Liver (tissue), 9 donors: ENCODE results near the gene NEK8. TPM values are rescaled to one million over a fixed set of nuclear protein-coding genes. Genes with fewer than 3 reads are reported as not detected.

Source experiments
- DNase-seq: peaks from one replicate; pipeline ENCODE4 v3.0.0-alpha.2; 2017; ENCODE audit warnings: low spot score
- H3K27ac ChIP-seq, 2 donors: one replicate each; pipeline ENCODE4 v1.7.0; 2013; ENCODE audit warnings: inconsistent platforms in 2 of 2, low read length in 2 of 2, control low read depth in 1 of 2, low read depth in 1 of 2, mild to moderate bottlenecking in 1 of 2
- H3K27me3 ChIP-seq, 4 donors: one replicate each; pipeline versions ENCODE4 v1.6.1 to v1.7.0; 2013; ENCODE audit warnings: low read length in 3 of 4, inconsistent platforms in 1 of 4, mild to moderate bottlenecking in 1 of 4, moderate library complexity in 1 of 4; ENCODE audit not compliant: control insufficient read depth in 4 of 4, insufficient read depth in 4 of 4
- H3K36me3 ChIP-seq, 4 donors: one replicate each; pipeline versions ENCODE4 v1.6.1 to v1.7.0; 2013; ENCODE audit warnings: low read length in 3 of 4, mild to moderate bottlenecking in 3 of 4, low read depth in 1 of 4, moderate library complexity in 1 of 4; ENCODE audit not compliant: control insufficient read depth in 4 of 4, insufficient read depth in 3 of 4
- H3K4me1 ChIP-seq, 4 donors: one replicate each; pipeline versions ENCODE4 v1.6.1 to v1.7.0; 2013; ENCODE audit warnings: low read length in 3 of 4, mild to moderate bottlenecking in 3 of 4, moderate library complexity in 1 of 4; ENCODE audit not compliant: control insufficient read depth in 4 of 4, insufficient read depth in 4 of 4
- H3K4me3 ChIP-seq, 3 donors: one replicate each; pipeline versions ENCODE4 v1.6.1 to v1.7.0; 2013; ENCODE audit warnings: low read length in 3 of 3, control low read depth in 1 of 3, low read depth in 1 of 3, mild to moderate bottlenecking in 1 of 3
- H3K9ac ChIP-seq, 2 donors: one replicate each; pipeline ENCODE4 v1.7.0; 2013; ENCODE audit warnings: low read length in 2 of 2, mild to moderate bottlenecking in 2 of 2, moderate library complexity in 2 of 2, control low read depth in 1 of 2, low read depth in 1 of 2
- H3K9me3 ChIP-seq, 4 donors: one replicate each; pipeline versions ENCODE4 v1.6.1 to v1.7.0; 2013; ENCODE audit warnings: low read length in 3 of 4; ENCODE audit not compliant: control insufficient read depth in 4 of 4
- EGR1 ChIP-seq, 2 donors: IDR thresholded peaks; 2 replicates each; pipeline ENCODE4 v1.6.1; 2016 to 2018; ENCODE audit warnings: antibody characterized with exemption in 2 of 2, low read depth in 2 of 2
- FOXA1 ChIP-seq: IDR thresholded peaks from 2 replicates; pipeline ENCODE4 v1.6.1; 2016; ENCODE audit warnings: antibody characterized with exemption
- FOXA2 ChIP-seq: IDR thresholded peaks from 2 replicates; pipeline ENCODE4 v1.6.1; 2016; ENCODE audit warnings: antibody characterized with exemption
- GABPA ChIP-seq, 2 donors: IDR thresholded peaks in 1 of 2; conservative IDR thresholded peaks in 1 of 2; 2 replicates each; pipeline ENCODE4 v1.6.1; 2016; ENCODE audit warnings: antibody characterized with exemption in 2 of 2, mild to moderate bottlenecking in 1 of 2, moderate library complexity in 1 of 2
- HNF4A ChIP-seq, 2 donors: conservative IDR thresholded peaks; 2 replicates each; pipeline ENCODE4 v1.6.1; 2016; ENCODE audit warnings: antibody characterized with exemption in 2 of 2, mild to moderate bottlenecking in 2 of 2
- HNF4G ChIP-seq: IDR thresholded peaks from 2 replicates; pipeline ENCODE4 v1.6.1; 2016; ENCODE audit warnings: antibody characterized with exemption
- JUND ChIP-seq, 2 donors: IDR thresholded peaks; 2 replicates each; pipeline ENCODE4 v1.6.1; 2016; ENCODE audit warnings: antibody characterized with exemption in 2 of 2
- NR2F2 ChIP-seq: IDR thresholded peaks from 2 replicates; pipeline ENCODE4 v1.6.1; 2016; ENCODE audit warnings: antibody characterized with exemption
- RAD21 ChIP-seq, 2 donors: IDR thresholded peaks; 2 replicates each; pipeline ENCODE4 v1.6.1; 2016; ENCODE audit warnings: antibody characterized with exemption in 2 of 2, mild to moderate bottlenecking in 2 of 2
- RXRA ChIP-seq, 2 donors: IDR thresholded peaks; 2 replicates each; pipeline ENCODE4 v1.6.1; 2017 to 2018; ENCODE audit warnings: antibody characterized with exemption in 2 of 2, mild to moderate bottlenecking in 1 of 2
- SP1 ChIP-seq: IDR thresholded peaks from 2 replicates; pipeline ENCODE4 v1.6.1; 2018; ENCODE audit warnings: antibody characterized with exemption, mild to moderate bottlenecking
- TAF1 ChIP-seq: conservative IDR thresholded peaks from 2 replicates; pipeline ENCODE4 v1.6.1; 2016; ENCODE audit warnings: antibody characterized with exemption, mild to moderate bottlenecking
- YY1 ChIP-seq: IDR thresholded peaks from 2 replicates; pipeline ENCODE4 v1.6.1; 2016; ENCODE audit warnings: antibody characterized with exemption, mild to moderate bottlenecking
- WGBS: extraction: QIAGEN DNeasy Blood & Tissue Kit; methylation state at CpG from one replicate; pipeline ENCODE4 v1.1.7; 2013; 5-methylcytosine and 5-hydroxymethylcytosine counted together
- polyA plus RNA-seq, 2 donors: library from polyadenylated mRNA; stranded (reverse) in 1 of 2; unstranded in 1 of 2; fragments of 200-250 nt in 1 of 2; fragments of >200 nt in 1 of 2; fragmentation: Nextera tagmentation in 1 of 2; extraction: Ambion mirVana in 1 of 2; gene quantifications; one replicate each; pipeline versions ENCODE4 v1.2.1 to v1.2.3, GENCODE V29; 2013 to 2015
- total RNA-seq, 2 donors: library from RNA; depleted of rRNA; stranded (reverse); fragments of >200 nt; gene quantifications; one replicate each; pipeline ENCODE4 v1.2.3, GENCODE V29; 2014
- TF ChIP-seq, protein P1 (sequence below): IDR thresholded peaks from 2 replicates; pipeline ENCODE4 v1.6.1; 2016; ENCODE audit warnings: antibody characterized with exemption, mild to moderate bottlenecking
- TF ChIP-seq, protein P2 (sequence below): fragments of 150-350 bp; IDR thresholded peaks from 2 replicates; pipeline ENCODE4 v1.5.1; 2017; ENCODE audit warnings: improper control_type of control experiment, low read depth, low read length; ENCODE audit not compliant: missing input control
- TF ChIP-seq, protein P3 (sequence below): IDR thresholded peaks from 2 replicates; pipeline ENCODE4 v1.6.1; 2016; ENCODE audit warnings: antibody characterized with exemption
- TF ChIP-seq, protein P4 (sequence below): IDR thresholded peaks from 2 replicates; pipeline ENCODE4 v1.6.1; 2016; ENCODE audit warnings: antibody characterized with exemption
- TF ChIP-seq, protein P5 (sequence below): IDR thresholded peaks from 2 replicates; pipeline ENCODE4 v1.6.1; 2016; ENCODE audit warnings: antibody characterized with exemption
- donor health status: healthy.
- donor health status: healthy.
- donor health status: healthy.
- donor health status: healthy.
- donor health status: healthy.

The NEK8 gene
- total and polyA plus RNA-seq, 4 donors = 1.7 to 7.8 (median 4.5) TPM

DNA sequence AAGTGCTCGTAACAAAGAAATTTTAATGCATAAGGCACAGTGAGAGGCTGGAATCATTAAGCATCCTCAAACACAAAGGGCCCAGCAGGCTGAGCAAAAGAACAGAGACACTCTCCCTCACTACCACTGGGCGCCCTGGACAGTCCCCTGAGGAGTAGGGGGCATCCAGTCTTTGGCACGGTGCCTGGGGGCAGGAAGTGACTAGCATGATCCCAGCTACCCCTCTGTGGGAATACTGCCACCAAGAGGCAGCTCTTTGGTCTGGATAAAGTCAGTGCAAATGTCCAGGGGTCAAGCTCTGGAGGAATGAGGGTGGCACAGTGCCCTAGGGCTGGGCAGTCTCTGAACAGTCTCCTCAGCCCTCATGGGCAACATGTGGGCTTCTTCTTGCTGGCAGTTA lies 14.3 kb upstream of the NEK8 start:
- Histone ChIP-seq H3K36me3 (no peaks in the 10 kb centered on the region), H3K27ac (no peak overlapping the region), H3K27me3 (no peaks in the 10 kb centered on the region), H3K4me3 (no peak overlapping the region), H3K9ac (no peak overlapping the region), H3K9me3 (no peaks in the 10 kb centered on the region), H3K4me1 (peaks cover 2 to 20% (median 11%) of the 10 kb centered on the region in 4 donors)
- TF ChIP-seq, protein P1, sequence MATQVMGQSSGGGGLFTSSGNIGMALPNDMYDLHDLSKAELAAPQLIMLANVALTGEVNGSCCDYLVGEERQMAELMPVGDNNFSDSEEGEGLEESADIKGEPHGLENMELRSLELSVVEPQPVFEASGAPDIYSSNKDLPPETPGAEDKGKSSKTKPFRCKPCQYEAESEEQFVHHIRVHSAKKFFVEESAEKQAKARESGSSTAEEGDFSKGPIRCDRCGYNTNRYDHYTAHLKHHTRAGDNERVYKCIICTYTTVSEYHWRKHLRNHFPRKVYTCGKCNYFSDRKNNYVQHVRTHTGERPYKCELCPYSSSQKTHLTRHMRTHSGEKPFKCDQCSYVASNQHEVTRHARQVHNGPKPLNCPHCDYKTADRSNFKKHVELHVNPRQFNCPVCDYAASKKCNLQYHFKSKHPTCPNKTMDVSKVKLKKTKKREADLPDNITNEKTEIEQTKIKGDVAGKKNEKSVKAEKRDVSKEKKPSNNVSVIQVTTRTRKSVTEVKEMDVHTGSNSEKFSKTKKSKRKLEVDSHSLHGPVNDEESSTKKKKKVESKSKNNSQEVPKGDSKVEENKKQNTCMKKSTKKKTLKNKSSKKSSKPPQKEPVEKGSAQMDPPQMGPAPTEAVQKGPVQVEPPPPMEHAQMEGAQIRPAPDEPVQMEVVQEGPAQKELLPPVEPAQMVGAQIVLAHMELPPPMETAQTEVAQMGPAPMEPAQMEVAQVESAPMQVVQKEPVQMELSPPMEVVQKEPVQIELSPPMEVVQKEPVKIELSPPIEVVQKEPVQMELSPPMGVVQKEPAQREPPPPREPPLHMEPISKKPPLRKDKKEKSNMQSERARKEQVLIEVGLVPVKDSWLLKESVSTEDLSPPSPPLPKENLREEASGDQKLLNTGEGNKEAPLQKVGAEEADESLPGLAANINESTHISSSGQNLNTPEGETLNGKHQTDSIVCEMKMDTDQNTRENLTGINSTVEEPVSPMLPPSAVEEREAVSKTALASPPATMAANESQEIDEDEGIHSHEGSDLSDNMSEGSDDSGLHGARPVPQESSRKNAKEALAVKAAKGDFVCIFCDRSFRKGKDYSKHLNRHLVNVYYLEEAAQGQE = no peak
- TF ChIP-seq, protein P2, sequence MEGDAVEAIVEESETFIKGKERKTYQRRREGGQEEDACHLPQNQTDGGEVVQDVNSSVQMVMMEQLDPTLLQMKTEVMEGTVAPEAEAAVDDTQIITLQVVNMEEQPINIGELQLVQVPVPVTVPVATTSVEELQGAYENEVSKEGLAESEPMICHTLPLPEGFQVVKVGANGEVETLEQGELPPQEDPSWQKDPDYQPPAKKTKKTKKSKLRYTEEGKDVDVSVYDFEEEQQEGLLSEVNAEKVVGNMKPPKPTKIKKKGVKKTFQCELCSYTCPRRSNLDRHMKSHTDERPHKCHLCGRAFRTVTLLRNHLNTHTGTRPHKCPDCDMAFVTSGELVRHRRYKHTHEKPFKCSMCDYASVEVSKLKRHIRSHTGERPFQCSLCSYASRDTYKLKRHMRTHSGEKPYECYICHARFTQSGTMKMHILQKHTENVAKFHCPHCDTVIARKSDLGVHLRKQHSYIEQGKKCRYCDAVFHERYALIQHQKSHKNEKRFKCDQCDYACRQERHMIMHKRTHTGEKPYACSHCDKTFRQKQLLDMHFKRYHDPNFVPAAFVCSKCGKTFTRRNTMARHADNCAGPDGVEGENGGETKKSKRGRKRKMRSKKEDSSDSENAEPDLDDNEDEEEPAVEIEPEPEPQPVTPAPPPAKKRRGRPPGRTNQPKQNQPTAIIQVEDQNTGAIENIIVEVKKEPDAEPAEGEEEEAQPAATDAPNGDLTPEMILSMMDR = no peak
- TF ChIP-seq TAF1 (no peak), EGR1 (IDR thresholded peaks at IDR 0.05; ENCODE audit: low read depth in 2 of 2) (no peak), JUND (IDR thresholded peaks at IDR 0.05) (no peak), HNF4G (no peak), RAD21 (IDR thresholded peaks at IDR 0.05) (no peak), SP1 (no peak), NR2F2 (no peak), FOXA2 (no peak), HNF4A (conservative IDR thresholded peaks at IDR 0.05) (no peak), FOXA1 (no peak), YY1 (no peak), RXRA (IDR thresholded peaks at IDR 0.05) (no peak), GABPA (IDR thresholded peaks at IDR 0.05 in 1 of 2, conservative IDR thresholded peaks at IDR 0.05 in 1 of 2) (no peak)
- TF ChIP-seq, protein P3, sequence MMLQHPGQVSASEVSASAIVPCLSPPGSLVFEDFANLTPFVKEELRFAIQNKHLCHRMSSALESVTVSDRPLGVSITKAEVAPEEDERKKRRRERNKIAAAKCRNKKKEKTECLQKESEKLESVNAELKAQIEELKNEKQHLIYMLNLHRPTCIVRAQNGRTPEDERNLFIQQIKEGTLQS = no peak
- TF ChIP-seq, protein P4, sequence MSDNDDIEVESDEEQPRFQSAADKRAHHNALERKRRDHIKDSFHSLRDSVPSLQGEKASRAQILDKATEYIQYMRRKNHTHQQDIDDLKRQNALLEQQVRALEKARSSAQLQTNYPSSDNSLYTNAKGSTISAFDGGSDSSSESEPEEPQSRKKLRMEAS = no peak
- TF ChIP-seq, protein P5, sequence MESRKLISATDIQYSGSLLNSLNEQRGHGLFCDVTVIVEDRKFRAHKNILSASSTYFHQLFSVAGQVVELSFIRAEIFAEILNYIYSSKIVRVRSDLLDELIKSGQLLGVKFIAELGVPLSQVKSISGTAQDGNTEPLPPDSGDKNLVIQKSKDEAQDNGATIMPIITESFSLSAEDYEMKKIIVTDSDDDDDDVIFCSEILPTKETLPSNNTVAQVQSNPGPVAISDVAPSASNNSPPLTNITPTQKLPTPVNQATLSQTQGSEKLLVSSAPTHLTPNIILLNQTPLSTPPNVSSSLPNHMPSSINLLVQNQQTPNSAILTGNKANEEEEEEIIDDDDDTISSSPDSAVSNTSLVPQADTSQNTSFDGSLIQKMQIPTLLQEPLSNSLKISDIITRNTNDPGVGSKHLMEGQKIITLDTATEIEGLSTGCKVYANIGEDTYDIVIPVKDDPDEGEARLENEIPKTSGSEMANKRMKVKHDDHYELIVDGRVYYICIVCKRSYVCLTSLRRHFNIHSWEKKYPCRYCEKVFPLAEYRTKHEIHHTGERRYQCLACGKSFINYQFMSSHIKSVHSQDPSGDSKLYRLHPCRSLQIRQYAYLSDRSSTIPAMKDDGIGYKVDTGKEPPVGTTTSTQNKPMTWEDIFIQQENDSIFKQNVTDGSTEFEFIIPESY = no peak
- DNase-seq = no peak
- WGBS = 88% methylated on average over 3 of the region's 3 CpGs
